IMR-90 (cell line): Measurements from ENCODE around the gene LAG3. TPM values are rescaled to one million over a fixed set of nuclear protein-coding genes. Genes with fewer than 3 reads are reported as not detected.

Experiments
- ATAC-seq: fragments of 200-7000 bp; cut with Tn5 transposase; 2 replicates; pipeline ENCODE4 v1.9.1; 2020; ENCODE audit warnings: low read depth, mild to moderate bottlenecking, moderate library complexity
- BruUV-seq: library from RNA; stranded (reverse); fragments of 400-500 nt; replicated peaks from 2 replicates; lab custom pipeline; 2021; lab: Mats Ljungman, UMichigan
- CTCF ChIA-PET: fragments of 300-600 bp; formaldehyde crosslinking; extraction: SDS; loops from one replicate; lab custom pipeline; 2021; ENCODE audit warnings: antibody characterized with exemption; lab: Yijun Ruan, JAX
- POLR2A ChIA-PET: fragments of 300-600 bp; sonication (Branson Sonifier 250); formaldehyde crosslinking; loops from one replicate; lab custom pipeline; 2022; ENCODE audit warnings: antibody characterized with exemption; ENCODE audit not compliant: unreplicated experiment; lab: Charles Lee
- DNase-seq: peaks from one replicate; pipeline ENCODE4 v3.0.0; 2013
- H2AFZ ChIP-seq: replicated peaks from 2 replicates; pipeline ENCODE3; 2013; ENCODE audit warnings: low read length, mild to moderate bottlenecking; ENCODE audit not compliant: poor library complexity
- H2AK5ac ChIP-seq: 2 replicates; pipeline ENCODE4 v1.6.1; 2013; ENCODE audit warnings: low read depth, low read length, inconsistent platforms
- H2AK9ac ChIP-seq: replicated peaks from 2 replicates; pipeline ENCODE3; 2013; ENCODE audit warnings: mild to moderate bottlenecking, low read depth, low read length, moderate library complexity; ENCODE audit not compliant: poor library complexity
- H2BK120ac ChIP-seq: 2 replicates; pipeline ENCODE4 v1.6.1; 2013; ENCODE audit warnings: low read depth, low read length, inconsistent platforms
- H2BK15ac ChIP-seq: 3 replicates; pipeline ENCODE4 v1.6.1; 2013; ENCODE audit warnings: low read depth, low read length, inconsistent platforms
- H2BK20ac ChIP-seq: 2 replicates; pipeline ENCODE4 v1.6.1; 2013; ENCODE audit warnings: low read depth, mild to moderate bottlenecking, inconsistent platforms, low read length, moderate library complexity
- H2BK5ac ChIP-seq: 2 replicates; pipeline ENCODE4 v1.6.1; 2013; ENCODE audit warnings: mild to moderate bottlenecking, low read depth, low read length, inconsistent platforms; ENCODE audit not compliant: poor library complexity, severe bottlenecking
- H3K14ac ChIP-seq: replicated peaks from 2 replicates; pipeline ENCODE4 v1.6.1; 2013; ENCODE audit warnings: low read depth, low read length, inconsistent platforms
- H3K18ac ChIP-seq: 2 replicates; pipeline ENCODE4 v1.6.1; 2013; ENCODE audit warnings: low read depth, low read length, control low read depth
- H3K23ac ChIP-seq: 2 replicates; pipeline ENCODE4 v1.6.1; 2013; ENCODE audit warnings: low read depth, low read length, inconsistent platforms
- H3K27ac ChIP-seq: 2 replicates; pipeline ENCODE4 v1.5.1; 2013; ENCODE audit warnings: mild to moderate bottlenecking, control low read depth, low read length; ENCODE audit not compliant: insufficient read depth
- H3K27me3 ChIP-seq: 2 replicates; pipeline ENCODE4 v1.6.1; 2013; ENCODE audit warnings: low read length; ENCODE audit not compliant: control insufficient read depth, insufficient read depth
- H3K36me3 ChIP-seq: 2 replicates; pipeline ENCODE4 v1.6.1; 2013; ENCODE audit warnings: low read length, mixed read lengths; ENCODE audit not compliant: control insufficient read depth, insufficient read depth
- H3K4ac ChIP-seq: 2 replicates; pipeline ENCODE4 v1.6.1; 2013; ENCODE audit warnings: low read depth, low read length, inconsistent platforms
- H3K4me1 ChIP-seq: 2 replicates; pipeline ENCODE4 v1.6.1; 2013; ENCODE audit warnings: low read length, mixed read lengths; ENCODE audit not compliant: control insufficient read depth, insufficient read depth
- H3K4me2 ChIP-seq: 2 replicates; pipeline ENCODE4 v1.6.1; 2013; ENCODE audit warnings: low read depth, mild to moderate bottlenecking, control low read depth, low read length, moderate library complexity
- H3K4me3 ChIP-seq: 2 replicates; pipeline ENCODE4 v1.5.1; 2013; ENCODE audit warnings: low read depth, mild to moderate bottlenecking, control low read depth, low read length, moderate library complexity; ENCODE audit not compliant: insufficient read depth
- H3K56ac ChIP-seq: 2 replicates; pipeline ENCODE4 v1.6.1; 2013; ENCODE audit warnings: low read length, inconsistent platforms; ENCODE audit not compliant: insufficient read depth; ENCODE audit errors: extremely low read depth
- H3K79me1 ChIP-seq, 2 experiments: 2 replicates each; pipeline ENCODE4 v1.6.1; 2013; ENCODE audit warnings: low read length in 2 of 2, inconsistent platforms in 1 of 2, low read depth in 1 of 2
- H3K9ac ChIP-seq: 2 replicates; pipeline ENCODE4 v1.6.1; 2013; ENCODE audit warnings: low read depth, low read length, control low read depth
- H3K9me1 ChIP-seq: 2 replicates; pipeline ENCODE4 v1.6.1; 2013; ENCODE audit warnings: low read length, inconsistent platforms; ENCODE audit not compliant: insufficient read depth
- H3K9me3 ChIP-seq: 2 replicates; pipeline ENCODE4 v1.6.1; 2013; ENCODE audit warnings: low read length; ENCODE audit not compliant: control insufficient read depth, insufficient read depth
- H4K20me1 ChIP-seq: 2 replicates; pipeline ENCODE4 v1.6.1; 2013; ENCODE audit warnings: low read length, inconsistent platforms; ENCODE audit not compliant: insufficient read depth
- H4K5ac ChIP-seq: 2 replicates; pipeline ENCODE4 v1.6.1; 2013; ENCODE audit warnings: mild to moderate bottlenecking, low read depth, low read length, control low read depth
- H4K8ac ChIP-seq, 2 experiments: 2 replicates each; pipeline ENCODE4 v1.6.1; 2013; ENCODE audit warnings: low read depth in 2 of 2, low read length in 2 of 2, control low read depth in 1 of 2, inconsistent platforms in 1 of 2
- H4K91ac ChIP-seq: 2 replicates; pipeline ENCODE4 v1.6.1; 2013; ENCODE audit warnings: low read depth, low read length, inconsistent platforms; ENCODE audit not compliant: insufficient read depth
- CEBPB ChIP-seq: IDR thresholded peaks from 2 replicates; pipeline ENCODE4 v1.6.1; 2012; ENCODE audit warnings: low read depth, low read length, improper control_type of control experiment
- MAZ ChIP-seq: IDR thresholded peaks from 2 replicates; pipeline ENCODE4 v1.6.1; 2012; ENCODE audit warnings: low read depth, mild to moderate bottlenecking, low read length, improper control_type of control experiment, moderate library complexity, borderline replicate concordance
- MXI1 ChIP-seq: IDR thresholded peaks from 2 replicates; pipeline ENCODE4 v1.6.1; 2012; ENCODE audit warnings: low read depth, mild to moderate bottlenecking, low read length, moderate library complexity, borderline replicate concordance
- POLR2A ChIP-seq: IDR thresholded peaks from 2 replicates; pipeline ENCODE4 v1.6.1; 2012; ENCODE audit warnings: mild to moderate bottlenecking, low read depth, low read length
- WGBS, 2 experiments: methylation state at CpG; one replicate each; pipeline versions ENCODE4 v1.1.5 to v1.1.7; 2013; ENCODE audit warnings: missing lambda C conversion rate in 2 of 2; ENCODE audit not compliant: insufficient read length in 1 of 2; ENCODE audit errors: extremely low coverage in 2 of 2; 5-methylcytosine and 5-hydroxymethylcytosine counted together
- dilution Hi-C: fragments of 300-500 bp; cut with HindIII; formaldehyde crosslinking; loops from one replicate; pipeline ENCODE4 v1.14.3; 2018; ENCODE audit warnings: low sequenced_read_pairs; ENCODE audit not compliant: unreplicated experiment
- in situ Hi-C: fragments of 300-500 bp; cut with MboI; formaldehyde crosslinking; loops from 3 replicates; pipeline ENCODE4 v1.14.3; 2019; ENCODE audit warnings: low sequenced_read_pairs, inconsistent platforms, mixed read lengths
- intact Hi-C: fragments of 100-400 bp; cut with micrococcal nuclease; formaldehyde crosslinking; loops from 2 replicates; pipeline ENCODE4 v1.10.0; 2022
- polyA plus RNA-seq, 3 experiments: library from polyadenylated mRNA; depleted of rRNA; stranded (reverse); fragments of >200 nt; gene quantifications; 2 replicates each; pipeline ENCODE4 v1.2.3, GENCODE V29; 2012; ENCODE audit warnings: low replicate concordance in 1 of 3
- total RNA-seq: library from RNA; depleted of rRNA; stranded (reverse); fragments of >200 nt; gene quantifications from 2 replicates; pipeline ENCODE4 v1.2.3, GENCODE V29; 2012

LAG3 gene
- total and polyA plus RNA-seq, 2 of the 4 experiments (the other 2 are of a cell fraction) = 0.41 TPM; not detected in 1

- peak within 1 kb of the TSS; percentile 79; the same call in 1 of the 2 replicates for H3K56ac ChIP-seq
- peak within 1 kb of the TSS; percentile 86 for H2AFZ ChIP-seq
- 0% methylated on average over 21 of the region's 63 CpGs; no CpG with 5 or more reads in 1 of the 2 experiments for WGBS, 2 experiments
- H3K27ac ChIP-seq = peak within 1 kb of the TSS; percentile 85
- dilution Hi-C loops = no loop called here
- H2AK9ac ChIP-seq = peak within 1 kb of the TSS; percentile 99
- DNase-seq = peak; percentile 92
- in situ Hi-C loops = no loop called here
- H2BK20ac ChIP-seq = peak within 1 kb of the TSS; percentile 83
- no peak for TF ChIP-seq MXI1
- no peak for TF ChIP-seq CEBPB
- peak; percentile 91 for TF ChIP-seq POLR2A
- TF ChIP-seq MAZ = peak; percentile 94; the same call in 1 of the 2 replicates
- peak within 1 kb of the TSS; percentile 97 for H3K23ac ChIP-seq
- H2BK120ac ChIP-seq = peak within 1 kb of the TSS; percentile 81
- H3K27me3 ChIP-seq = no peaks in the 10 kb centered on the region
- peak within 1 kb of the TSS; percentile 91 for H4K91ac ChIP-seq
- CTCF ChIA-PET = interaction anchor here (0.6 to 3.2 kb wide), 4 partner anchors 12 to 59 kb away, joined by 3 to 27 read pairs (median 4); partner anchors contain the start of genes CD4 and MLF2
- peaks cover 23% of the 10 kb centered on the region for H3K9me1 ChIP-seq
- H2BK5ac ChIP-seq = peak within 1 kb of the TSS; percentile 82
- no peaks in the 10 kb centered on the region for H3K9me3 ChIP-seq
- peak within 1 kb of the TSS; percentile 97 for H3K4ac ChIP-seq
- H4K5ac ChIP-seq = peak within 1 kb of the TSS; percentile 52
- peaks cover 22% of the 10 kb centered on the region for H3K4me1 ChIP-seq
- H3K36me3 ChIP-seq = peaks cover 10% of the 10 kb centered on the region
- peak within 1 kb of the TSS; percentile 51 for H3K18ac ChIP-seq
- peaks cover 35% of the 10 kb centered on the region for H4K20me1 ChIP-seq
- peaks cover 25 to 62% of the 10 kb centered on the region in 2 experiments for H3K79me1 ChIP-seq
- POLR2A ChIA-PET = interaction anchor here (0.5 to 2.5 kb wide), 6 partner anchors 9 to 153 kb away, joined by 3 to 21 read pairs (median 4); partner anchors contain the start of gene MLF2
- H3K4me3 ChIP-seq = peak within 1 kb of the TSS; percentile 67
- H3K14ac ChIP-seq = peak within 1 kb of the TSS; percentile 97
- peak within 1 kb of the TSS; percentile 73 for H3K9ac ChIP-seq
- peak within 1 kb of the TSS; percentile 83 for H3K4me2 ChIP-seq
- no TSS peak for BruUV-seq
- H2BK15ac ChIP-seq = peak within 1 kb of the TSS; percentile 94; the same call in 2 of the 3 replicates
- intact Hi-C loops = loop anchor here (10.0 kb wide), 1 partner anchor 151 kb away; no protein-coding TSS in a partner anchor
- H2AK5ac ChIP-seq = peak within 1 kb of the TSS; percentile 94
- peak; percentile 45 for ATAC-seq
- peak within 1 kb of the TSS; percentile 38 to 90 for H4K8ac ChIP-seq
Observed at GRCh38 chr12:6765634-6766581, 6.4 kb upstream of the LAG3 start, which contains the start of gene PTMS. PTMS (plus strand) TSS chr12:6766363; CDS start chr12:6766706, 343 bp downstream.
